Fibroblast of peridontal ligament (primary cell): ENCODE results near the gene ZNF70.

ENCODE experiments used
- DNase-seq: peaks from one replicate; pipeline ENCODE4 v3.0.0-alpha.2; 2010; ENCODE audit errors: extremely low read depth

ZNF70 gene

DNA sequence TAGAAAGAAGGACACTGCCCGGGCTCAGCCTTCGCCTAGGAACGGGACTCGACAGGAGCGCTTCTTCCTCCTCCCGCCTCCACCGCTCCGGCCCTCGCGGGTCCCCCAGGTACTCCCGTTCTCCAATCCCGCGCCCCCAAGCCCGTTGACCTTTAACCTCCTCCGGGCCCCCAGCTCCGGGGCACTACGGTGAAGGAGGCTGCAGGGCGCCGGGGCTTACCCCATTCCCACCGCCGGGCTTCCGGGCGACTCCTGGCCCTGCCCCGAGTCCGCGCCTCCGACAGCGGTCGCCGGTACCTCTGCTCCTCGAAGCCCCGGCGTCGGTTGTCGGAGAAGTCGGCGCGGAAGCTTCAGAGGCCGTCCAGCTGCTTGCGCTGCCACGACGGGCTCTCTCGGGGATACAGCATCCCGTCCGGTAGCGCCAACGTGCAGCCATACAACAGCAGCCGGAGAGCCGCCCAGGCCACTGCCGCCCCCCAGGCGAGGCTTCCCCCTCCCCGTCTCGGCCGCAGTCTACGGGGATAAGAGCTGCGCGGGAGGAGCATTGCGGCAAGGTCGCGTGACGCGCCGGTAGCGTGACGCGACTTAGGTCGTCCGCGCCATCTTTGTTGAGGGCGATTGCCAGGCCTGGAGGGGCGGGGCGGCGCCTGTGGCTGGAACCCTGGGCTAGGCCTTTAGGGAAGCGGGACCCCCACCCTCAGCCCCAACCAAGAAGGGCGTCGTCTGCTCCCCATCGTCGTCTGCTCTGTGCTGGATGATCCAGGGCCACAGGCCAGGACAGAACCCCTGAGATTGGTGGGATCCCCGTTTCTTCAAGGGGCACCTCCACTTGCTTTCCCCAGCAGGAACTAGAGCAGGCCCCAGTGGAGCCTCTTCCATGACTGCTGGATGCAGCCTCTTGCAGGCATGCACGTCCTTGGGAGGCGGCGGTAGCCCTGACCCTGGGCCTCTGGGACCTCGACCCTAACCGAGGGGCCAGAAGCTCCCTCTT, 33.8 kb downstream of the ZNF70 start:
- peak; percentile 83 for DNase-seq

DNA sequence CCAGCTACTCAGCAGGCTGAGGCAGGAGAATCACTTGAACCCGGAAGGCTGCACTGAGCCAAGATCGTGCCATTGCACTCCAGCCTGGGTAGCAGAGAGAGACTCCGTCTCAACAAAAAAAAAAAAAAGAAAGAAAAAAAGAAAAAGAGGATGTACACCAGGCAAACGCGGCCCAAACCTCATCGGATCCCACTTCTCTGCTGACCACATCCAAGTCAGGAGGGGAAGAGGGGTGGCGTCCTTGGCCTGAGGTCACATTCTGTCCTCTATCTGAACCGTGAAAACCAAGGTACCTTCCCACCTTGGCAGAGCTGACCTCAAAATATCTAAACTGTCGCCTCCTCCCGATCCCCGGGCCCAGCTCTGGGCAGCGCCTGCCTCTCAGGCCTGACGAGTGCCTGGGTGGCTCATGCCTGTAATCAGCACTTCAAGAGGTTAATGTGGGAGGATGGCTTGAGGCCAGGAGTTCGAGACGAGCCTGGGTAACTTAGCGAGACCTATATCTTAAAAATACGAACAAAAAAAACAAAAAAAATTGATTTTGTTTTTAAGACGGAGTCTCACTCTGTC, 35.0 kb downstream of the ZNF70 start:
- peak; percentile 12 for DNase-seq

DNA sequence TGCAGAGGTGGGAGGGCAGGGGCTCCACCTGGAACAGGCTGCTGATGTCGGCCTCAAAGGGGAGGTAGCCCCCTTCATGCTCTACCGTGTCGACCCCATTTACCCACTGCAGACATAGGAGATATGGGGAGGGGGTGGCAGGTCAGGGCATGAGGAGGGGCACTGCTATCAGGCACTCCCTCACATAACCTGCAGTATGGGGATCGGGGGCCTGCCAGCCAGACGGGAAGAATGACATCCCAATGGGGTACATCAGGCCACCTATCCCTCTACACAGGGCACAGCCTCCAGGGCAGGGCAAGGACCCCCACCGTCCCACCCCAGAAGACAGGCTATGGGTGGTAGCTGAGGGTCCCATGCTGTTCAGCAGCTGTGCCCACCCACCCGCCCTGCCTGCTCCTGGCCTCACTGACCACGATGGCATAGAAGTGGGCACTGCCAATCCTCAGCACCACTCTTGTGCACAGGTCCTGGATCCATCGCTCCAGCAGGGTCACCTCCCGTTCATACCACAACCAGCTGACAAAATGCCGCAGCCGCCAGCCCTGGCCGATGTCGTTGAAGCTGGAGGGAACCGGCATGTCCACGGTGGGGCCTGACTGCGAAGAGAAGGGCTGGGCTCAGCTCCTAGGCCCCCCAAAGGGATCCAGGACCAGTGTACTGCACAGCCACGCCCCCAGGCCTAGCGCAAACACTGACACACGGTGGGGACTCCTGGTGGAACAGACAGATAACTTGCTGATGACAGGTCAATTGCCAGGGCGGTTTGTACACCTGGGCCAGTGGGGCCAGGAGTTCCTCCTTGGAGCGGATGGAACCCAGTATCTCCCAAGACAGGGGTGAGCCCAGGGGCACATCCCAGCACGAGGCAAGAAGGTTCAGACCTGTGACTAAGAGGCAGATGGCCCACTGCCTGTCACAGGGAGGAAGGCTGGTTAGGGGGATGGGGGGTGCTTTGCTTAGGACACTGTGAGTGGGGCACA, 36.0 kb downstream of the ZNF70 start:
- no peak for DNase-seq

DNA sequence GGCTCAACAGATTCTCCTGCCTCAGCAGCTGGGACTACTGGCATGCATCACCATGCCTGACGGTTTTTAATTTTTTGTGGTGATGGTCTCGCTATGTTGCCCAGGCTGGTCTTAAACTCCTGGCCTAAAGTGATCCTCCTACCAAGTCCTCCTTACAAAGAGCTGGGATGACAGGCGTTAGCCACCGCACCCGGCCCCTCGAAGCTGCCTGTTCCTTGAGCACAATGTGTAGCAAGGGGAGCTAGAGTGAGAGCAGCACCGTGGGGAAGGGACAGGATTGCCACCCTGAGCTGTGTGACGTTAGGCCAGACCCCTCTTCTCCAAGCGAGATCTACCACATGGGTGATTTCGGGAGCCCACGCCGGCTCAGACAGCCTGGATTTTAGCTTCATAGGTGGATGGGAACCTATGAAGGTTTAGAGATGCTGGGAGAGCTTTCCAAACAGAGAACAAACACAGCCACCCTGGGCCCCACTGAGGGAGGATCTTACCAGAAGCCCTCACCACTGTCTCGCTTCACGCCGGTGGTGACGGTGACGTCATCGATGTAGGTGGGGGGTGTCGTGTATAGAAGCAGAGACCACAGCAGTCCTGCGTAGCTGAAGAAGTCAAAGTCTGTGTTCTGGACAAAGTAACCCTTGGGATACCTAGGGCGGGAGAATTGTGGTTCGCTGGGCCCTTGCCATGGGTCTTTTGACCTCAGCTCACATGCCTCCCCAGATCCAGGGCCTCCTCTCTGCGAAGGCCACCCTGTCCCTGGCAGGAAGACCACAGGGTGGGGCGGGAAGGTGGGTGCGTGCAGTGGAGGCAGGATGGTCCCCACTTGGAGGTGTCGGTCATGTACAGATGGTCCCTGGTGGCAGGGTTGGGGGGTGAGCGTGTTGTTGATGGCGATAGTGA, 37.0 kb downstream of the ZNF70 start:
- DNase-seq, result no peak

DNA sequence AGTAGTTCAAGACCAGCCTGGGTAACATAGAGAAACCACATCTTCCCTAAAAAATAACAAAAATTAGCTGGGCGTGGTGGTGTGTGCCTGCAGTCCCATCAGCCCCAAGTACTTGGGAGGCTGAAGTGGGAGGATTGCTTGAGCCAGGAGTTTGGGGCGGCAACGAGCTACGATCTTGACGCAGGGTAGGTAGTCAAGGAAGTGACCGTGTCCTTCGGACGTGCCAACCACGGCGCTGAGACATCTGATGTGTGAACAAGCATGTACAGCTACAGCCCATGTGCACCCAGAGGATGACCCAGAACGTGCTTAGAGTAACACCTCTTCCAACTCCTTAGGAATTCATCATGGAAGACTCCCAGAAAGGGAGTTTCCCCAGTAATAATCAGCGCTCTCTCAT, 38.7 kb downstream of the ZNF70 start:
- no peak for DNase-seq

DNA sequence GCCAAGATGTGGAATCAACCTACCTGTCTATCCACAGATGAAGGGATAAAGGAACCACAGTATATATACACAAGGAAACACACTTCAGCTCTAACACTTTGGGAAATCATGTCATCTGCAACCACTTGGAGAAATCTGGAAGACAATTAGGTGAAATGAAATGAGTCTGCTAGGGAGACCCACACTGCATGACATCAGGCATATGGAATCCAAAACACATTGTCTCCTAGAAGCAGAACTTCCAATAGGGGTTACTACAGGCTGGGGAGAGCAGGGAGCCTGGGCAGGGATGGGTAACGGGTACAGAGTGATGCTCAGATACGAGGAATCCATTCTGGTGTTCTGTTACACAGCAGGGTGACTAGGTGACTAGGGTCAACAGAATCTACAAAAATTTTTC, 41.8 kb downstream of the ZNF70 start:
- DNase-seq, result peak; percentile 41

DNA sequence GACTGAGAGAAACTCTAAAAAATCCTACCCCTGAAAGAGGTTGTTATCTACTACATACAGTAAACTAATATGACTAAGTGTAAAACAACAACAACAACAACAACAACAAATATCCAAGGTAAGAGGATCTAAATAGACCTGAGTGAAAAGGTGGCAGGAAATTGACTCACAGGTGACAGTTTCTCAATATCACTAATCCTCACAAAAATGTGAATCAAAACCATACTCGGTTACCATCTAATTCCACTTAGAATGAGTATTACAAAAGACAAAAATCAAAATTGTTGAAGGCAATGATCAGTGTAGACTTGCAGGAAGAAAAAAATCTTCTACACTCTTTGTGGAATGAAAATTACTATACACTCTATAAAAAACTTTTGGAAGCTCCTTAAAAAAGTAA, 42.6 kb downstream of the ZNF70 start:
- DNase-seq, result no peak

DNA sequence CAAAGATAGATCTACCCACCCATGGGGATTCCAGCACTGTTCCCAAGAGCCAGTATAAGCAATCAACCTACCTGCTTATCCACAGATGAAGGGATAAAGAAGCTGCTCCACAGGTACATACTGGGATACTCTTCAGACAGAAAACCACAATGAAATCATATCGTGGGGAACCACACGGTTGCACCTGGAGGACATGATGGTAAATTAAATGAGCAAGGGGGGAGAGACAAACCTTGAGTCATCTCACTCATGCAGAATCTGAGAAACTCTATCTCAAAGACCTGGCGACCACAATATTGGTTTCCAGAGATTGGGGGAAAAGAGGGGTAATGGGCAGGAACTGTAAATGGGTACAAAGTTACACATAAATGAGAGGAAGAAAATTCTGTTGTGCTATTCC, 45.6 kb downstream of the ZNF70 start:
- no peak for DNase-seq

DNA sequence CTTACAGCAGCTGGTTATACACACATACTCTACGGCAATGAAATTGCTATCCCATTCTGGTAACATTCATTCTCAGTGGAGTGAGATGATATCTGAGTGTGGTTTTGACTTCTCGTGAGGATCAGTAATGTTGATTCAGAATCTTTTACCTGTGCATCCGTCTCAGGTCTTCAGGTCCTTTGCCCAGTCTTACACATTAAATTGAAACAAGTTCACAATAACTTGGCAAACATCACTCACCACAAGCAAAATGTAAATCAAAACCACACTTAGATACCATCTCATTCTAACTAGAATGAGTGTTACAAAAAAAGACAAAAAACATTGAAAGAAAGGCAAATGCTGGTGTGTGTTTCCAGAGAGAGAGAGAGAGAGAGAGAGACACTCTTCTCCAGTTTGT, 46.1 kb downstream of the ZNF70 start:
- no peak for DNase-seq

DNA sequence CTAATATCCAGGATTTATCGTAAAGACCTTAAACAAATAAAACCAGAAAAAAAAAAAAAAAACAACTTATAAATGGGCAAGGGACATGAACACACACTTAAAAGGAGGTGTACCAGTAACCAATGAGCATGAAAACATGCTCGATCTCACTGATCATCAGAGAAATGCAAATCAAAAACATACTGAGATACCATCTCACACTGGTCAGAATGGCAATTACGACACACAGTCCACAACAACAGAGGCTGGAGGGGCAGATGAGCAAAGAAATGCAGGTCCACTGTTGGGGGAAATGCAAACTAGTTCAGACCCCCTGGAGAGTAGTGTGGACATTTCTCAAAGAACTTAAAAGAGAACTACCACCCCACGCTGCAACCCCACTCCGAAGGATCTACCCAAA, 46.9 kb downstream of the ZNF70 start:
- no peak for DNase-seq

DNA sequence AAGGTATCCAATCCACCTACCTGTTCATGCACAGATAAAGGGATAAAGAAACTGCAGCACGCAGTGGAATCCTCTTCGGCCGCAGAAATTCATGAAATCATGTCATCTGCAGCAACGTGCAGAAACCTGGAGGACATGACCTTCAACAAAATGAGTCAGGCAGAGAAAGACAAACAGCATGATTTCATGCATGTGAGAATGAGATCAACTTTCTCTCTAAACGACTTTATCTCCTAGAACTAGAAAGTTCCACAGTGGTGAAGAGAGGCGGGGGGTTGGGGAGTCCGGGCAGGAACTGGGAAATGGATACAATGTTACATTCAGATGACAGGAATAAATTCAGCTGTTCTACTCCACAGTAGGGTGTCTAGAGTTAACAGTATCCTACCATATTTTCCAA, 50.2 kb downstream of the ZNF70 start:
- DNase-seq, result no peak

DNA sequence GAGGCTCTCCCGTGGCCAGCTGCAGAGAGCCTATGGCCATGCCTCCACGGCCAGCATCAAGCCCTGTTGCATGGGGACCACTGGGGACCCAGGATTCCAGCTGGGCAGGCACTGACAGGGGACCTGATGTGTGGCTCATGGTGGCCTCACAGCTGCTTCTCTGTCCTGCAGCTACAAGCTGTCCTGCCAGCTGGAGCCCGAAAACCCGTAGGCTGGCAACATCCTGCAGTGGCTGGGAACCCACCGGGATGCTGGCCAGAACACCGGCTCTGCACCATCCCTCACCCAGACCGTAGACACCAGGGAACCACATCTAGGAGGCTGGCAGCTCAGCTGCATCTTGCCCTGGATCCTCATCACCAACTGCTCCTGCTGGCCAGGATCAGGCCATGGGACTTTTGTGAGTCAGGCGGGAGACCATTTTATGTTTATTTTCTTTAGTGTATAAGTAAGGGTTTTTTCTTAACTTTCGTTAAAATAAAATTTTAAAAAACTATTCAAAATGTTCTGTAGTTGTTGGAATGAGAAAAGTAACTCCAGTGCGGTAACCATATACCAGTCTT, 52.2 kb downstream of the ZNF70 start:
- DNase-seq, result no peak

DNA sequence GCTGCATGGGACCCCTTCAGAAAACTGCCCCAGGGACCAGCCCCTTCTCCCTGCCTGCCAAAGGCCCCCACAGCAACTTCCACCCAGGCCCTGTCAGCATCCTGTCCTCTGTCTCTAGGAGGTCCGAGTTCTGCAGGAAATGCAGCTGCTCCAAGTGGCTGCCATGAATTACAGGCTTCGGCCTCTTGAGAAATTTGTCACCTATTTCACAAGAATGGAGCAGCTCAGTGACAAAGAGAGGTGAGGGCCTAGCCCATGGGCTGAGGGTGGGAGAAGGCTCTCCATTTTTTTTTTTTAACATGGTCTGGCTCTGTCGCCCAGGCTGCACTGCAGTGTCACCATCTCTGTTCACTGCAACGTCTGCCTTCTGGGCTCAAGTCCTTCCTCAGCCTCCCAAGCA, 52.8 kb downstream of the ZNF70 start:
- DNase-seq, result no peak

DNA sequence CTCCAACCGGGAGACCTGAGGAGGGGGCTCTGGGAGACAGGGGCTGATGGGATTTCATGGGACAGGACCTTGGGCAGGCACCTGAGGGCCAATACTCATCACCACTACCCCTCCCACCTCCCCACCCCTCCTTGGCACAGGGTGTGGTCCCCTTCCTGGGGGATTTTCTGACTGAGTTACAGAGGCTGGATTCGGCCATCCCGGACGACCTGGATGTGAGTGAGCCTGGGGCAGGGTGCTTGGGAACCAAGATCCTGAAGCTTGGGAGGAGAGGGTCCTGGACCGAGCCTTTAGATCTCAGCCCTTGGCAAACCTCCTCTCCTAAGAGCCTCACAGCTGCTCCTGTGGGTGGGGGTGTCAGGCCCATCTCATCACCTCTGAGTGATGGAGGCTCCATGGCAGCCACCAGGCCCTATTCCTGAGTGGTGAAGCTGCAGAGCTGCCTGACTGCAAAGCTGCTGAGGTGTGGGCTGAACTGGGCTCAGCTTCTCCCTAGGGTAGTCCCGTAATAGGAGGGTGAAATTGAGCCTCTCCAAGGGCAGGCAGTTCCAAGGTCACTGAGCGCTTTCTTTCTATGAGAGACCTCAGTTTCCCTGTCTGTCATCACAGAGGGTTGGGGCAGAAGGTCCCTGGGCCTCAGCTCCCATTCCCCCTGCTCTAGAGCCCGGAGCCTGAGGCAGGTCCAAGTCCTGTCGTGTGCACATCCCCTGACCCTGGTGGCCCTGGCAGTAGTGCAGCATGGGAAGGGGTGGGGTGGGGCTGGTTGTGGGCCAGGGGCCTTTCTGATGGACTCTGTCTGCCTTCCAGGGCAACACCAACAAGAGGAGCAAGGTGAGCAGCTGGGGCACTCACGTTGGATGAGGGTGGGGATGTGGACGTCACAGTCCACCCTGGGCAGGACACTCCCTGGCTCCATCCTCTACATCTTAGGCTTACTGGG, 53.6 kb downstream of the ZNF70 start:
- DNase-seq, result no peak

DNA sequence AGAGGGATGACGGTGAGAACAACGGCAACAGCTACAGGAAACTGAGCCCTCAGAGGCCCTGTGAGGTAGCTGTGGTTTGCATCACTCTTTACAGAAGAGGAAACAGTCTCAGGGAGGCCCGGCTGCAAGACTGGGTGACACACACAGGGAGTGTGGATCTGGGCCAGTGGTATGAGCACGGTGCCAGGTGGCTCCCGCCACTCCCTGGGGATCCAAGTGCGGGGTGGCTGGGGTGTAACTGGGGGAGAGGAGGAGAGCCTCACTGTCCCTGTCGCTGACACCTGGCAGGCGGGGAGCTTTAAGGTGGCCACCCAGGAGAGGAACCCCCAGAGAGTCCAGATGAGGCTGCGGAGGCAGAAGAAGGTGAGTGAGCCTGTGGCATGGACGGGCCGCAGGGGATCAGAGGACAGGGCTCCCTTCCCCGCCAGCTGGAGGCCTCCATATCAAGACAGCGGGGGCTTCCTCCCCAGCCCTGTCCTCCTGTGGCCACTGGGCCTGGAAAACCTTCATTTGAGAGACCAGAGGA, 54.5 kb downstream of the ZNF70 start:
- no peak for DNase-seq

DNA sequence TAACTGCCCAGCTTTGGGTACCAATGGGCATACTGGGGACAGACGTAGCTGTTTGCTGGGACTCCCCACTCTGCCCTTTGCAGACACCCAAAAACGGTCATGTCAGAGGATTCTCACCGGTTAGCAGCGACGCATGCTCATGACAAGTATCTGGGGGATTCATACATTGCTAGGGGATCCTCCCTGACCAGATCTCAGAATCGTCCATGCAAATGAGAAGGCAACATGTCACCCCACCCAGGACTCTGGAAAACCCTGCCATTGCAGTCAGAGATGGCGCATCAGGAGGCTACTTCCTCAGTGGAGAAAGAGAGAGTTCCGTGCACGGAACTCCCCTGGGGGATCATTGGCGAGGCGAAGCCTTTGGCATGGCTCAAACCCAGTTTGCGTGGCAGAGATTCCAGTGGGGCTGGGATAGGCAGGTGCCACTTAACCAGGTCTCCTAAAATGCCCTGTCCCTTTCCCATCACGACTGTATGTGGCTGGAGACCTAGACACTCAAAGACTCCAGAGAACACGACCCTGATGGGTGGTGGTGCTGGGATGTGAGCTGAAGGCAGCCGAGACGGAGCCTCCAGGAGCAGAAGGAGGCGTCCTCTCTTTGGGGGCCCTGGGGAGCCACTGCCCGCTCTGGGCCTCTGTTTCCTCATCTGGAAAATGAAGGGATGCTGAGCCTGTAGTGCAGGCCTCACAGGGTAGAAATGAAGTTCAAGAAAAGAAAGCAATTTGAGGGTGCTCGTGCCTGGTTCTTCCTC, 55.2 kb downstream of the ZNF70 start:
- DNase-seq, result no peak

DNA sequence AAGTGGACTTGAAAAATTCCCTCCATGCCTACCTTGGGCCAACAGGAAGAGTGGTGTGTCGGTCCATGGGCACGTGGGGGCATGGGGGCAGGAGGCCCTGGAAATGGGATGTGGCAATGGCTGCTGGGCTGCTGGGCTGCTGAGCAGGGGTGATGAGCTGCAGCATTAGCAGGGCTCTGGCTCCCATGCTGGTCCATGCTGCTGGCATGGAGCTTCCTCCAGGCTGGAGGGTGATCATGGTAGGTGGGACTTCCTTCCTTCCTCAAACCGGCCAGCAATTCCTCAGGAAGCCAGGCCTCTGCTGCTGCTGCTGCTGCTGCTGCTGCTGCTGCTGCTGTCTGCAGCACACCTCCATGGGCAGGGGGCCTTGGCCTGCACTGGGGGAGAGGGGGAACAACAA, 55.8 kb downstream of the ZNF70 start:
- DNase-seq, result no peak

DNA sequence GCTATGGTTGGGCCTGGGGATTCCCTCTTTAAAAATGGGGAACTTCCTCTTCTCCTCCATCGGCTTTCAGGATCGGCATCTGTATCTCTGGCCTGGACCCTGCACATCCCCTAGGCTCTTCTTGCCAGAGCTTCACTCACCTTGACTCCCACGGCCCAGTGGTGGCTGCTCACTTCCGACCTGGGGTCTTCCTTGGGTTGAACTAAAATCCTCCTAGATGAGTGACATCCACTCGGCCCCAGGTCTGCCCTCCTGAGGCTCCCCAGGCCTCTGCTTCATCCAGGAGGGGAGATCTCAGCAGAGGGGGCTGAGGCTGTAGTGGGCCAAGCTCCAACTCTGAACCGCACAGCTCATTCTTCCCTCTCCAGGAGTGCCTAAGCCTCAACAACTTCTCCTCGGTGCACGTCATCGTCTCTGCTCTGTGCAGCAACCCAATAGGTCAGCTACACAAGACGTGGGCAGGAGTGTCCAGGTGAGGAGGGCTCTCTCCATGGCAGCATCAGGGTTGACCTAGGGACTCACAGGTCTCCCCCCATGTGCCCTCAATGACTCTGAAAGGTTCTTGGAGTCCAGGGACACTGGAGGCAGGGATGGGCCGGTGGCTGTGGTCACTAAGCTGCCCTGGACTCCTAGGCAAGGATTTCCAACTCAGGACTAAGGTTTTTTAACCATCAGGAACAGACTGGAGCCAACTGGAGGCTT, 56.8 kb downstream of the ZNF70 start:
- DNase-seq, result no peak
